H1 (cell line): Measurements from ENCODE around the gene PTPRC. TPM values are rescaled to one million over a fixed set of nuclear protein-coding genes. Genes with fewer than 3 reads are reported as not detected.

Source experiments
- CTCF ChIA-PET: fragments of 300-600 bp; sonication (Branson Sonifier 250); formaldehyde crosslinking; loops from one replicate; lab custom pipeline; 2021; ENCODE audit not compliant: partially characterized antibody; lab: Charles Lee
- POLR2A ChIA-PET: fragments of 300-600 bp; sonication (Branson Sonifier 250); formaldehyde crosslinking; loops from one replicate; lab custom pipeline; 2021; ENCODE audit warnings: inconsistent platforms; ENCODE audit not compliant: partially characterized antibody; lab: Charles Lee
- DNase-seq, 2 experiments: peaks; one replicate each; pipeline versions ENCODE4 v3.0.0 to v3.0.0-alpha.2; 2010 to 2022; ENCODE audit warnings: low spot score in 2 of 2, low read depth in 1 of 2, mixed read lengths in 1 of 2
- FAIRE-seq: peaks from 2 replicates; lab custom pipeline; 2011; peaks lifted over from hg19 to GRCh38; lab: Jason Lieb, UNC
- H2AFZ ChIP-seq: 2 replicates; pipeline ENCODE4 v1.8.1; 2012; ENCODE audit warnings: low read length, inconsistent platforms
- H2AK5ac ChIP-seq: 2 replicates; pipeline ENCODE4 v1.6.1; 2013; ENCODE audit warnings: low read depth, low read length
- H2BK120ac ChIP-seq: replicated peaks from 2 replicates; pipeline ENCODE3; 2013; ENCODE audit warnings: low read depth, low read length, inconsistent platforms
- H2BK12ac ChIP-seq: 2 replicates; pipeline ENCODE4 v1.6.1; 2013; ENCODE audit warnings: low read depth, low read length
- H2BK15ac ChIP-seq: 2 replicates; pipeline ENCODE4 v1.6.1; 2013; ENCODE audit warnings: low read length
- H2BK20ac ChIP-seq: 2 replicates; pipeline ENCODE4 v1.6.1; 2013; ENCODE audit warnings: low read length
- H2BK5ac ChIP-seq: 2 replicates; pipeline ENCODE4 v1.6.1; 2013; ENCODE audit warnings: low read depth, low read length
- H3K14ac ChIP-seq: 2 replicates; pipeline ENCODE4 v1.6.1; 2013; ENCODE audit warnings: inconsistent platforms; ENCODE audit not compliant: insufficient read length
- H3K18ac ChIP-seq: 2 replicates; pipeline ENCODE4 v1.6.1; 2013; ENCODE audit warnings: low read length; ENCODE audit errors: extremely low read depth
- H3K23ac ChIP-seq: 2 replicates; pipeline ENCODE4 v1.6.1; 2013; ENCODE audit warnings: inconsistent platforms; ENCODE audit not compliant: insufficient read length
- H3K23me2 ChIP-seq: 2 replicates; pipeline ENCODE4 v1.6.1; 2013; ENCODE audit warnings: low read depth, low read length
- H3K27ac ChIP-seq: 2 replicates; pipeline ENCODE4 v1.6.1; 2011; ENCODE audit warnings: low read depth, low read length, inconsistent platforms
- H3K27me3 ChIP-seq, 4 experiments: replicated peaks in 1 of 4; 1 replicate in 1 of 4; 2 replicates in 3 of 4; pipeline versions ENCODE4 v1.6.1 to v1.8.1; 2011 to 2013; ENCODE audit warnings: low read length in 3 of 4, mild to moderate bottlenecking in 3 of 4, inconsistent platforms in 2 of 4, mixed read lengths in 2 of 4, moderate library complexity in 1 of 4; ENCODE audit not compliant: control insufficient read depth in 3 of 4, insufficient read depth in 3 of 4; ENCODE audit errors: extremely low read depth in 1 of 4
- H3K36me3 ChIP-seq, 4 experiments: 2 replicates each; pipeline versions ENCODE4 v1.6.1 to v1.8.1; 2011 to 2013; ENCODE audit warnings: mild to moderate bottlenecking in 4 of 4, low read length in 3 of 4, moderate library complexity in 2 of 4, control low read depth in 1 of 4, inconsistent platforms in 1 of 4; ENCODE audit not compliant: insufficient read depth in 4 of 4, control insufficient read depth in 2 of 4
- H3K4ac ChIP-seq: replicated peaks from 2 replicates; pipeline ENCODE3; 2013; ENCODE audit warnings: low read length, low read depth, mixed read lengths, inconsistent platforms; ENCODE audit not compliant: insufficient read length
- H3K4me1 ChIP-seq, 4 experiments: replicated peaks in 1 of 4; 1 replicate in 1 of 4; 2 replicates in 3 of 4; pipeline versions ENCODE4 v1.6.1 to v1.8.1; 2011 to 2013; ENCODE audit warnings: low read length in 3 of 4, inconsistent platforms in 2 of 4, mixed read lengths in 1 of 4; ENCODE audit not compliant: insufficient read depth in 4 of 4, control insufficient read depth in 3 of 4
- H3K4me2 ChIP-seq, 2 experiments: 2 replicates each; pipeline versions ENCODE4 v1.6.1 to v1.8.1; 2011 to 2013; ENCODE audit warnings: low read depth in 2 of 2, low read length in 2 of 2, control low read depth in 1 of 2, inconsistent platforms in 1 of 2, mild to moderate bottlenecking in 1 of 2; ENCODE audit not compliant: insufficient read depth in 1 of 2
- H3K4me3 ChIP-seq, 4 experiments: fragments of 200-600, 300-600 bp in 1 of 4; sonication (generic), shearing (Covaris generic), sonication (Bioruptor Twin) in 1 of 4; 2 replicates each; pipeline versions ENCODE4 v1.5.1 to v1.8.1; 2011 to 2016; ENCODE audit warnings: low read length in 4 of 4, low read depth in 3 of 4, control low read depth in 2 of 4, inconsistent platforms in 2 of 4, mild to moderate bottlenecking in 2 of 4, mixed read lengths in 1 of 4, moderate library complexity in 1 of 4; ENCODE audit not compliant: insufficient read depth in 2 of 4; ENCODE audit errors: extremely low read depth in 1 of 4
- H3K56ac ChIP-seq: replicated peaks from 2 replicates; pipeline ENCODE3; 2013; ENCODE audit warnings: low read depth, mild to moderate bottlenecking, mixed read lengths, low read length, inconsistent platforms; ENCODE audit not compliant: insufficient read length
- H3K79me1 ChIP-seq: 2 replicates; pipeline ENCODE4 v1.6.1; 2013; ENCODE audit warnings: low read depth, low read length, control low read depth
- H3K79me2 ChIP-seq, 2 experiments: 2 replicates each; pipeline versions ENCODE4 v1.6.1 to v1.8.1; 2012 to 2013; ENCODE audit warnings: low read length in 2 of 2, mild to moderate bottlenecking in 2 of 2, inconsistent platforms in 1 of 2; ENCODE audit not compliant: insufficient read depth in 2 of 2, control insufficient read depth in 1 of 2
- H3K9ac ChIP-seq, 4 experiments: replicated peaks in 1 of 4; 1 replicate in 1 of 4; 2 replicates in 3 of 4; pipeline versions ENCODE4 v1.6.1 to v1.8.1; 2011 to 2013; ENCODE audit warnings: low read depth in 3 of 4, low read length in 3 of 4, control low read depth in 2 of 4, mild to moderate bottlenecking in 2 of 4, moderate library complexity in 2 of 4, inconsistent platforms in 1 of 4; ENCODE audit errors: extremely low read depth in 1 of 4
- H3K9me3 ChIP-seq, 2 experiments: 2 replicates each; pipeline versions ENCODE4 v1.6.1 to v1.8.1; 2012 to 2013; ENCODE audit warnings: mild to moderate bottlenecking in 2 of 2, moderate library complexity in 2 of 2, control low read depth in 1 of 2, inconsistent platforms in 1 of 2, low read depth in 1 of 2, low read length in 1 of 2, mixed read lengths in 1 of 2; ENCODE audit not compliant: insufficient read depth in 2 of 2
- H4K20me1 ChIP-seq, 2 experiments: replicated peaks in 1 of 2; 2 replicates each; pipeline versions ENCODE3 to v1.8.1; 2011 to 2013; ENCODE audit warnings: inconsistent platforms in 2 of 2, low read length in 2 of 2, mild to moderate bottlenecking in 1 of 2; ENCODE audit not compliant: insufficient read depth in 2 of 2, control insufficient read depth in 1 of 2
- H4K5ac ChIP-seq: 2 replicates; pipeline ENCODE4 v1.6.1; 2013; ENCODE audit warnings: low read length, low read depth, mixed read lengths, inconsistent platforms; ENCODE audit not compliant: insufficient read length
- H4K8ac ChIP-seq: 2 replicates; pipeline ENCODE4 v1.8.0; 2013; ENCODE audit warnings: mild to moderate bottlenecking, moderate library complexity, low read length, inconsistent platforms; ENCODE audit not compliant: insufficient read depth; ENCODE audit errors: extremely low read depth
- H4K91ac ChIP-seq: replicated peaks from 2 replicates; pipeline ENCODE3; 2013; ENCODE audit warnings: low read length, mixed read lengths, inconsistent platforms; ENCODE audit not compliant: insufficient read length
- ASH2L ChIP-seq: fragments of 200-600, 300-600 bp; sonication (generic); IDR thresholded peaks from one replicate; pipeline ENCODE4 v1.7.1; 2017; ENCODE audit warnings: low read length
- ATF3 ChIP-seq: IDR thresholded peaks from 2 replicates; pipeline ENCODE4 v1.6.1; 2011; ENCODE audit warnings: low read depth, mild to moderate bottlenecking, low read length; ENCODE audit not compliant: insufficient read depth
- MAFK ChIP-seq: IDR thresholded peaks from 2 replicates; pipeline ENCODE4 v1.6.1; 2012; ENCODE audit warnings: low read depth, mild to moderate bottlenecking, improper control_type of control experiment, low read length
- RAD21 ChIP-seq, 2 experiments: IDR thresholded peaks in 1 of 2; conservative IDR thresholded peaks in 1 of 2; 2 replicates each; pipeline ENCODE4 v1.6.1; 2011; ENCODE audit warnings: low read depth in 2 of 2, low read length in 2 of 2, improper control_type of control experiment in 1 of 2, inconsistent platforms in 1 of 2, mild to moderate bottlenecking in 1 of 2, moderate library complexity in 1 of 2
- SIRT6 ChIP-seq: IDR thresholded peaks from one replicate; pipeline ENCODE4 v1.7.1; 2012; ENCODE audit warnings: low read length, inconsistent platforms
- WGBS, 2 experiments: shearing (Covaris generic) in 1 of 2; methylation state at CpG; one replicate each; pipeline versions ENCODE4 v1.1.6 to v1.1.7; 2013 to 2015; ENCODE audit warnings: low lambda C conversion rate in 2 of 2, mixed read lengths in 2 of 2, inconsistent platforms in 1 of 2, low coverage in 1 of 2, missing lambda C conversion rate in 1 of 2; ENCODE audit not compliant: insufficient replicate concordance in 2 of 2, insufficient coverage in 1 of 2, insufficient read length in 1 of 2; ENCODE audit errors: extremely low coverage in 1 of 2, missing lambda C conversion rate in 1 of 2; 5-methylcytosine and 5-hydroxymethylcytosine counted together
- polyA plus RNA-seq, 7 experiments: library from polyadenylated mRNA; depleted of rRNA in 3 of 7; stranded (reverse) in 5 of 7; unstranded in 2 of 7; fragments of >200 nt in 5 of 7; fragments of 200-250 nt in 2 of 7; gene quantifications; 1 replicate in 5 of 7; 2 replicates in 1 of 7; 4 replicates in 1 of 7; pipeline versions ENCODE4 v1.2.1 to v1.2.3, GENCODE V29; 2011 to 2013; ENCODE audit warnings: missing spikeins in 2 of 7, mixed read lengths in 2 of 7
- total RNA-seq: library from RNA; stranded (reverse); fragmentation: NEBNext Ultra II Directional; extraction: Animal tissue kit (Norgen Biotek cat#: 25700); gene quantifications from 2 replicates; pipeline ENCODE4 v1.2.1, GENCODE V29; 2021

Gene PTPRC
- total and polyA plus RNA-seq, 2 of the 8 experiments (the other 6 are each of a cell fraction or from before 2014, with no cell fraction given), result 0.05 TPM; not detected in 1

- Histone ChIP-seq H3K9ac (no peak overlapping the region), H4K91ac (no peak overlapping the region), H4K20me1 (no peaks in the 10 kb centered on the region), H4K8ac (no peak overlapping the region), H2BK120ac (no peak overlapping the region), H3K23me2 (no peaks in the 10 kb centered on the region), H3K27me3 (no peaks in the 10 kb centered on the region), H2AFZ (no peak overlapping the region), H3K9me3 (no peaks in the 10 kb centered on the region), H2BK12ac (no peak overlapping the region), H3K27ac (no peak overlapping the region), H3K36me3 (no peaks in the 10 kb centered on the region), H3K4me1 (peaks cover 0 to 5% (median 2%) of the 10 kb centered on the region in 4 experiments; a peak in 1 of 7 replicates), H2BK15ac (no peak overlapping the region), H2AK5ac (no peak overlapping the region), H2BK20ac (no peak overlapping the region), H3K56ac (no peak overlapping the region), H3K79me2 (no peaks in the 10 kb centered on the region), H3K18ac (no peak overlapping the region), H3K4me3 (no peak overlapping the region), H3K14ac (no peak overlapping the region), H3K4ac (no peak overlapping the region), H3K79me1 (no peaks in the 10 kb centered on the region), H3K23ac (no peak overlapping the region), H3K4me2 (no peak overlapping the region), H2BK5ac (no peak overlapping the region), H4K5ac (no peak overlapping the region)
- DNase-seq (no peak), FAIRE-seq (no peak)
- ChIA-PET POLR2A (no interaction called here), CTCF (interaction anchor here (0.7 to 1.6 kb wide), 4 partner anchors 56 to 277 kb away, joined by 3 to 6 read pairs (median 4); no protein-coding TSS in a partner anchor)
- TF ChIP-seq MAFK (no peak), ATF3 (no peak), ASH2L (no peak), SIRT6 (no peak), RAD21 (IDR thresholded peaks at IDR 0.05 in 1 of 2, conservative IDR thresholded peaks at IDR 0.05 in 1 of 2; ENCODE audit: low read depth in 2 of 2, low read length in 2 of 2) (no peak)
- WGBS, 2 experiments, result 92% methylated on average over 1 of the region's 1 CpG; no CpG with 5 or more reads in 1 of the 2 experiments
Observed at GRCh38 chr1:198610362-198610761, 28.5 kb upstream of the PTPRC start.
